Panc1 (cell line): Measurements from ENCODE around the gene SLC25A17. TPM values are rescaled to one million over a fixed set of nuclear protein-coding genes. Genes with fewer than 3 reads are reported as not detected.

Source experiments
- ATAC-seq: fragments of 200-7000 bp; cut with Tn5 transposase; 2 replicates; pipeline ENCODE4 v1.9.1; 2020; ENCODE audit warnings: mild to moderate bottlenecking, moderate library complexity
- BruUV-seq: library from RNA; stranded (reverse); fragments of 400-500 nt; replicated peaks from 2 replicates; lab custom pipeline; 2021; lab: Mats Ljungman, UMichigan
- CTCF ChIA-PET: fragments of 300-600 bp; sonication (Branson Sonifier 250); formaldehyde crosslinking; loops from one replicate; lab custom pipeline; 2022; ENCODE audit warnings: antibody characterized with exemption; lab: Charles Lee
- POLR2A ChIA-PET: fragments of 300-600 bp; sonication (Branson Sonifier 250); formaldehyde crosslinking; loops from one replicate; lab custom pipeline; 2022; ENCODE audit warnings: antibody characterized with exemption; lab: Charles Lee
- DNase-seq: peaks from one replicate; pipeline ENCODE4 v3.0.0-alpha.2; 2010; ENCODE audit warnings: low read depth, low spot score
- H3K27ac ChIP-seq: 2 replicates; pipeline ENCODE4 v1.5.1; 2011; ENCODE audit warnings: mild to moderate bottlenecking, low read length, inconsistent platforms
- H3K27me3 ChIP-seq: fragments of 200-500 bp; sonication (Bioruptor generic); 2 replicates; pipeline ENCODE4 v1.6.0; 2014; ENCODE audit warnings: low read length, inconsistent platforms; ENCODE audit not compliant: control insufficient read depth, insufficient read depth
- H3K36me3 ChIP-seq: fragments of 200-500 bp; sonication (Bioruptor generic); 2 replicates; pipeline ENCODE4 v1.5.1; 2014; ENCODE audit warnings: inconsistent platforms, mild to moderate bottlenecking, low read length, moderate library complexity; ENCODE audit not compliant: control insufficient read depth, insufficient read depth
- H3K4me1 ChIP-seq: 2 replicates; pipeline ENCODE4 v1.5.1; 2011; ENCODE audit warnings: inconsistent platforms, mild to moderate bottlenecking, low read length, moderate library complexity; ENCODE audit not compliant: control insufficient read depth, insufficient read depth
- H3K4me3 ChIP-seq, 2 experiments: 2 replicates each; pipeline ENCODE4 v1.5.1; 2011 to 2012; ENCODE audit warnings: low read depth in 2 of 2, low read length in 2 of 2, mild to moderate bottlenecking in 2 of 2, inconsistent platforms in 1 of 2, moderate library complexity in 1 of 2
- H3K9me3 ChIP-seq: fragments of 200-500 bp; sonication (Bioruptor generic); 2 replicates; pipeline ENCODE4 v1.5.1; 2014; ENCODE audit warnings: low read depth, mild to moderate bottlenecking, inconsistent platforms, low read length, moderate library complexity; ENCODE audit not compliant: control insufficient read depth, insufficient read depth
- CTCF ChIP-seq: fragments of 450-650 bp; IDR thresholded peaks from 2 replicates; pipeline ENCODE4 v1.5.1; 2017; ENCODE audit warnings: mild to moderate bottlenecking
- POLR2AphosphoS5 ChIP-seq: IDR thresholded peaks from 2 replicates; pipeline ENCODE4 v1.6.1; 2012; ENCODE audit warnings: mild to moderate bottlenecking, low read depth, low read length, moderate library complexity
- REST ChIP-seq, 2 experiments: IDR thresholded peaks; 2 replicates each; pipeline ENCODE4 v1.6.1; 2011 to 2012; ENCODE audit warnings: low read depth in 2 of 2, control low read depth in 1 of 2, low read length in 1 of 2, mild to moderate bottlenecking in 1 of 2, moderate library complexity in 1 of 2; ENCODE audit not compliant: insufficient read depth in 1 of 2
- SIN3A ChIP-seq: IDR thresholded peaks from 2 replicates; pipeline ENCODE4 v1.6.1; 2012; ENCODE audit warnings: low read depth, mild to moderate bottlenecking, low read length, moderate library complexity, borderline replicate concordance; ENCODE audit not compliant: insufficient read depth
- TCF7L2 ChIP-seq: IDR thresholded peaks from 2 replicates; pipeline ENCODE4 v1.6.1; 2011; ENCODE audit warnings: mild to moderate bottlenecking, low read depth, low read length, inconsistent platforms
- in situ Hi-C: cut with HindIII; loops from 2 replicates; pipeline ENCODE4 v1.10.0; 2016; ENCODE audit warnings: low sequenced_read_pairs, low pct_unique_long_range_greater_than_20kb
- intact Hi-C: fragments of 100-400 bp; cut with micrococcal nuclease; formaldehyde crosslinking; loops from one replicate; pipeline ENCODE4 v1.10.0; 2022; ENCODE audit not compliant: unreplicated experiment
- total RNA-seq: library from RNA; stranded (reverse); gene quantifications from one replicate; pipeline ENCODE4 v1.2.1, GENCODE V29; 2021; ENCODE audit not compliant: unreplicated experiment

Gene SLC25A17
- total RNA-seq, 1 experiment from 2014 or later: 28.9 TPM

GRCh38 chr22:40813912-40814315, 5.2 kb downstream of the SLC25A17 start:
- ATAC-seq (no peak), DNase-seq (no peak)
- TF ChIP-seq POLR2AphosphoS5 (no peak), CTCF (no peak), SIN3A (no peak), REST (IDR thresholded peaks at IDR 0.05; ENCODE audit: insufficient read depth in 1 of 2, low read depth in 2 of 2, low read length in 1 of 2) (no peak), TCF7L2 (no peak)
- no peaks in the 10 kb centered on the region; the same call in 1 of the 2 replicates for H3K36me3 ChIP-seq
- no peaks in the 10 kb centered on the region for H3K27me3 ChIP-seq
- ChIA-PET CTCF (no interaction called here), POLR2A (no interaction called here)
- H3K4me3 ChIP-seq: no peak overlapping the region
- intact Hi-C loops: no loop called here
- peaks cover 6% of the 10 kb centered on the region for H3K4me1 ChIP-seq
- no peaks in the 10 kb centered on the region for H3K9me3 ChIP-seq
- H3K27ac ChIP-seq: no peak overlapping the region
- in situ Hi-C loops: no loop called here
- BruUV-seq: no TSS peak

GRCh38 chr22:40808018-40808841, 10.9 kb downstream of the SLC25A17 start:
- Histone ChIP-seq H3K27me3 (no peaks in the 10 kb centered on the region), H3K4me1 (no peaks in the 10 kb centered on the region), H3K36me3 (no peaks in the 10 kb centered on the region), H3K27ac (no peak overlapping the region), H3K9me3 (no peaks in the 10 kb centered on the region), H3K4me3 (no peak overlapping the region)
- intact Hi-C loops (no loop called here), in situ Hi-C loops (no loop called here)
- POLR2A ChIA-PET: interaction anchor here (0.5 to 0.6 kb wide), 2 partner anchors 13 to 60 kb away, joined by 5 to 9 read pairs; no protein-coding TSS in a partner anchor
- DNase-seq (no peak), ATAC-seq (no peak)
- BruUV-seq: no TSS peak
- no peak for TF ChIP-seq POLR2AphosphoS5
- no peak for TF ChIP-seq CTCF
- TF ChIP-seq REST (IDR thresholded peaks at IDR 0.05; ENCODE audit: insufficient read depth in 1 of 2, low read depth in 2 of 2, low read length in 1 of 2): no peak
- no peak for TF ChIP-seq TCF7L2
- no peak for TF ChIP-seq SIN3A
- CTCF ChIA-PET: no interaction called here
